Endometrium (tissue), 2 donors: Measurements from ENCODE around the gene GID8.

Experiments used
- FAIRE-seq: peaks from 2 replicates; lab custom pipeline; 2012; peaks lifted over from hg19 to GRCh38; lab: Jason Lieb, UNC
- donor health status: control.
- donor health status: control.

Gene GID8

DNA sequence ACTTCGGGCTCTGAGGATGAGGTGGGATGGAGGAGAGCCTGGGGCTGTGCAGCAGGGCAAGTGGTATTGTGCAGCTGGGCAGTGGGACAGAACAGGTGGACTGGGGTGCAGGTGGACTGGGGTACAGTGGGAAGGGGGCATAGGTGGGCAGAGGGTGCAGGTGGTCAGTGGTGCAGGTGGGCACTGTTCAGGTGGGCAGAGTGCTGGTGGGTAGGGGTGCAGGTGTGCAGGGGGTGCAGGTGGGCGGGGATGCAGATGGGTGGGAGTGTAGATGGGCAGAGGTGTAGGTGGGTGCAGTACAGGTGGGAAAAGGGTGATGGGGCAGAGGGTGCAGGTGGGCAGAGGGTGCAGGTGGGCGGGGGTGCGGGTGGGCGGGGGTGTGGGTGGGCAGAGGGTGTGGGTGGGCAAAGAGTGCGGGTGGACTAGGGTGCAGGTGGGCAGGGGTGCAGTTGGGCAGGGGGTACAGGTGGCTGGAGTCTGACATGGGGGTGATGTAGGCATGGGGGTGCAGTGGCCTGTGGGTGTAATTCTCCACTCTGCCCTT is 48.4 kb downstream of the GID8 start:
- FAIRE-seq = no peak

DNA sequence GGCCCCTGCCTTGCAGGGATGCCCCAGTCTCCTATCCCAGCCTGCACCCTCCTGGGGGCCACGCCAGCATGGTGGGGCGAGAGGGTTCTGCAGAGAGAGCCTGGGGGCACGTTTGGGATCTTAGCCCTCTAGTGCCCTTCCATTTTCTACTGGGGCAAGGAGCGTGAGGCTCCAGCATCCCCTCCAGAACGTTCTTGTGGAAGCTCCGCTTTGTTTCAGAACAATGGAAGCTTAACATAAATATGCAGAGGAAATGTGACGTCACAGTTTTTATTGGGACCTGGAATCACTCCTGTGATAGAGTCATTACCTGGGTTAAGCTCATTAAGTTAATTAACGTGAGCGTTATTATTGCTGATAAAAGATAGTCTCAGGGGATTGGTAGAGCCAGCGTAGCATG is 49.2 kb downstream of the GID8 start:
- no peak for FAIRE-seq

DNA sequence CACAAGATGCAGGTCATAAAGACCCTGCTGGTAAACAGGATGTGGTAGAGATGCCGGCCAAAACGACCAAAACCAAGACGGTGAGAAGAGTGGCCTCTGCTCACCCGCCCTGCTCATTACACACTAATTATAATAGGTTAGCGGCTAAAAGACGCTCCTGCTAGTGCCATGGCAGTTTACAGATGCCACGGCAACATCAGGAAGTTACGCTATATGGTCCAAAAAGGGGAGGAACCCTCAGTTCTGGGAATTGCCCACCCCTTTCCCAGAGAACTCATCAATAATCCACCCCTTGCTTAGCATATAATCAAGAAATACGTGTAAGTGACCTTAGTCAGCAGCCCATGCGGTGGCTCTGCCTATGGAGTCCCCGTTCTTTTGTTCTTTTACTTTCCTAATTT is 51.3 kb downstream of the GID8 start:
- FAIRE-seq = no peak

DNA sequence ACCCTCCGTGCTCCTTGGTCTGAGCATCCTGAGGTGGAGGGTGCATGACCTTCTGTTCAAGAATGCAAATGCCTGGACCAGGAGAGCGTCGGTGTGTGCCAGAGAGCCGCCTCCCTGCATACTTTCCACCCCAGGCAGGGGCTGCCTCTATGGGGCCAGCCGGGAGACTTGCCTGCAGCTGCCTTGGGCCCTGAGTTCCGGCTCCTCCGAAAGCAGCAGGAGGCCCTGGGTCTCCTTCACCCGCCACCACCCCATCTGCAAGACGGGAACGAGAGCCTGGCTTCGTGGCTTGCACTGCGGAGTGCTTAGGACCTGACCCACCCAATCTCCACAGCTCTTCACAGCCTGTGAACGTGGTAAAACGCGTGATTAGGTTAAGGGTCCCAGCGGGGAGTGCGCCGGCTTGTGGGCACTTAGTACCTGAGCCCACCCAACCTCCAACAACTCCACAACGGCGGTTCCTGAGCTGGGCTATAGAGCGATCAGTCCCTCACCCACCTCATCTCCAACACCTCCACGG is 52.4 kb downstream of the GID8 start:
- FAIRE-seq = no peak

DNA sequence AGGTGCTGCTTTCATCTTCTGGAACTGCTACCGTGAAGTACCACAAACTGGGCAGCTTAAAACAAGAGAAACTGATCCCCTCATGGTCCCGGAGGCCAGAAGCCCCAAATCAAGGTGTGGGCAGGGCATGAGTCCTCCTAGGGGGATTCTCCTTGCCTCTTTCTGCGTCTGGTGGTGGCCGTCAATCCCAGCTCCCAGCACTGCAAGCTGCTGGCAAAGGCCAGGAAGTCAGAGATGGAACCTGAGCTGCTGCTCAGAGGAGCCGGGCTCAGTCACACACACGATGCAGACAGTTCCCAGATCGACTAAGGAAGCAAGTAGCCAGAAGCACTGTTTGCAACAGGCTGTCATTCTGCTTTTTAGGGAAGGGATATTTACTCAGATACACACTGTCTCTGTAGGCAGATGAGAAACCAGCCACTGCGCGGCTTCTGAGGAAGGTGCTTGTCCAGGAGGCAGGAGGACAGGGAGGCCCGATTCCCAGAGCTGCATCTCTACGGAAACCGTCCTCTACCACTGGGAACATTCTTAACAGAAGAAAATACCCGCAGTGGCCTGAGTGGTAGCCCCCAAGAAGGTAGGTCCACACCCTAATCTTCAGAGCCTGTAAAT is 53.4 kb downstream of the GID8 start:
- no peak for FAIRE-seq

DNA sequence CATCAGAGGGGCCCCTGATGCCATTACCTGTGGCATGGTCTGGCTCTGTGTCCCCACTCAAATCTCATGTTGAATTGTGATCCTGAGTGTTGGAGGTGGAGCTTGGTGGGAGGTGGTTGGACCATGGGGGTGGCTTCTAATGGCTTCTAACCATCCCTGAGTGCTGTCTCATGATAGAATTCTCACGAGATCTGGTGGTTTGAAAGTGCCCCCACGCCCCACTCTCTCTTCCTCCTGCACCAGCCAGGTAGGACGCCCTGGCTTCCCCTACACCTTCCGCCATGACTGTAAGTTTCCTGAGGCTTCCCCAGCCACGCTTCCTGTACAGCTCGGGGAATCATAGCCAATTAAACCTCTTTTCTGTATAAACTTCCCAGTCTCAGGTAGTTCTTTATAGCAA is 53.9 kb downstream of the GID8 start:
- FAIRE-seq = no peak

DNA sequence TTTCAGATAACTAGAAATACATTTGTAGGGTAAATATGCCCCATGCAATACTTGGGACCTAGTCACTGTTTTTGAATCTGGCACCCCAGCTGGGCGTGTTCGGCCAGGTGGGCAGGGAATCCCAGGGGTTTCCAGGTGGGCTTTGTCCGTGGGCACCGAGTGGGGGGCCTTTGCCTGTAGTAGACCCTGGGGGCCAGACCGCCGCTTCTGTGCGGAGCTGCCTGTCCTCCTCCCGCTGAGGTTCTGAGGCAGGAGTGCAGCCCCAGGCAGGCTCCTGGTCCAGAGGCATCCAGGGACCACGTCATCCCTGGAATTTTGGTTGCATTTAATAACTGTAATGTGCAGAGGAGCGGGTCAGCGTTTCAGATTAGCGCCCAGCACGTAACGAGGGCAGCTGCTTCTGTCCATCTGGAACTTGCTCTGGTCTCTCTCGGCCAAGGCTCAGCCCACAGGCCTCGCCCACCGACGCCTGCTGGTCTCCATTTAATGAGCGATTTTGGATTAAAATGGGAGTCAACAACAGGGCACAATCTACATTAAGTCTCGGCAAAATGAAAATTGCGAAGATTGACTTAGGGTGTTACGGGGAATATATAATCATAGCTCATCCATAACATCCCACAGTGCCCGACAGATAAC is 56.0 kb downstream of the GID8 start:
- no peak for FAIRE-seq

DNA sequence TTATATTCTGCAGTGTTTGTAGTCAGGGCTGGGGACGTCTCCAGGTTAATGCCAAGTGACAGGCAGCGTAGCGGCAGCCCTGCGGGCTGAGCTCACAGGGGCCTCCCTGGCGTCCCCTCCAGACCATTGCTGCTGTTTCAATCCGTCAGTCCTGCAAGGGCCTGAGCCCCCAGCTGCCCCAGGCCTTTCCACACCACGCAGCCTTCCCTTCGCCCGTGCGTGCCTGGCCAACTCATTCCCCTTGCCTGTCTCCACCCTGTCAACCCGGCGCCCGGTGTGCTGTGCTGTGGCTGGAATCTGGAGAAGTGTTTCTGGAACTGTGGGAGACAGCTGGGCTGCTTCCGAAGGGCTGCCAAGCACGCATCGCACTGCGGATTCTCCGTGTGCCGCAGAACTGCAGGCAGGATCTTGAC is 56.9 kb downstream of the GID8 start:
- no peak for FAIRE-seq

DNA sequence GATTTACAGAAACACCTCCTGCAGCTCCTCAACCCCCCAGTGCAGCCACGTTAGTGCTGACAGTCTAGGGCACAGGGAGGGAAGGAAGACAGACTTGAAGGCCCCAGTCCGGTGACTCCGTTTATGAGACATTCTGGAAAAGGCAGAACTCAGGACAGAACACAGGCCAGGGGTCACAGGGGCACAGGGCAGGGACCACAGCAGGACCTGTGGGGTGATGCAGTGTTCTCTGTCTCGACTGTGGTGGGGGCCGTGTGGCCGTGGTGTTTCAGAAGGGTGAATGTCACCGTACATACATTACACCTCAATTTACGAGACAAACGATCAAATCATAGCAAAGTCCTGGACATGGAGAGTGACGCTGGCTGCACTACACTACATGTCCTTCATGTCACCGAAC is 57.5 kb downstream of the GID8 start:
- no peak for FAIRE-seq

DNA sequence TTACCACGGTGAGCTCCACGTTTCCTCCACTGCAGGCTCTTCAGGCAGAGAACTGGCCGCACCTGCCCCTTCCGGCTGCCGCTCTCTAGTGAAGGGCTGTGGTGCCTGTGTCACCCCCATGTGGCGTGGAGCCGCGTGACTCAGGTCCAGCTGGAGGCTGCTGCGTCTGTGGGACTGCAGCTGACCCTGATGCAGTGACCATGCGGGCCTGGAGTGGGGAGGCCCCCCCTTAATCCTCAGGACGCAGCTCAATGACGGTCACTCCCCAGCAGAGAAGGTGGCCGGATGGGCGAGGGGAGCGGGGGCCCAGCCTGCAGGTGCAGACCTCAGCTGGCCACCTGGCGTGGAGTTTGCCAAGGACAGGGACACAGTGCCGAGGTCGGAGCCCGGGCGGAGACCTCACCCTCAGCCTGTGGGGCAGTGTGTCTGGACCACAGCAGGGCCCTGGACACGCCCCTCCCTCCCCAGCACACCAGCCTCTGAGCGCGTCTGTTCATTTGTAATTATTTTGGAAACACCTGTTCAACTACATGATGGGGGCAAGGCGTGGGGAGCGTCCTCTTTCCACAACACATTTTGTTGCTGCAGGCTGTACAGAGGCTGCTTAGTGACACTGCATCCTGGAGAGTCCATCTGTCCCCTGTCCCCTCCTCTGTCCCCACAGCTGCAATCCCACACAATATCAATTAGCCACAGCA is 58.1 kb downstream of the GID8 start:
- FAIRE-seq = no peak

DNA sequence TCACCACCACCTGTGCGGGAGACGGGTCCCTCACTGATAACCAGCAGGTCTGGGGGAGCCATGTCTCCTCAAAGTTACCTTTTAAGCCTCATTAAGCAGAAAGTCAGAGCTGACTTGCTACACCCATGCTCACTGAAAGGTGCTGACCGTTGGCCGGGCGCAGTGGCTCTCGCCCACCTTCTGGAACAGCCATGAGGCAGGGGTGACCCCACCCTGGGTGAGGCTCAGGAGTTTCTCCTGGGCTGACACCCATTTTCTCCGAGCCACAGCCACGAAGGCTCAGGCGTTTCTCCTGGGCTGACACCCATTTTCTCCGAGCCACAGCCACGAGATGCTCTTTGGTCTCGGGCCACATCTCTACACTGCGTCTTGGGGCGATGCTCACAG is 58.6 kb downstream of the GID8 start:
- no peak for FAIRE-seq

DNA sequence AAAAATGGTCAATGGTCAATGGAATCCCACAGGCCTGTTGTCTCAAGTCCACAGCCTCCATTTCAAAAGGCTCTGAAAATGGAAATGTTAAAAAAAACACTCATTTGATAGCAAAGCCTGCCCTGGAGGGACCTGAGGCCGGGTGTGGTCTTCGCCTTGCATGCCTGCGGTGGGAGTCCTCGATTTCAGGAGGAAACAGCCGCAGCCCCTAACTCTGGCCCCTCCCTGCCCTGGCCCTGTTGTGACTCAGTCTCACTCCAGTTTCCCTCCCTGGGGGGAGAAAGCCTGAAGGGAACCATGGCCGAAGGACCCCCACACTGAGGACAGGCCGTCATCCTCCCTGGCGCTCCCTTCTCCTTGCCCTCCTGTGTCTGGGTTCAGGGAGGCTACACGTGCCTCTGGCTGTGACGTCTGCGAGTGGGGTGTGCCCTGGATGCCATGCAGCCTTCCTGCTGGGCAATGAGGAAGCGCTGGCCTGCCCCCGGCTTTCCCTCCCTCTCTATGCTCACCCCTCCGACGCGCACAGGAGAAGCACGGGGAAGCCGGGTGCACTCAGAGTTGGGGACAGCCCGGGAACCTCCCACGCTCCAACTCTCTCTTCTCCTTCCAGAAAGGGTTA is 59.6 kb downstream of the GID8 start:
- FAIRE-seq = no peak
